SU-DHL-6 (cell line): Measurements from ENCODE around the gene CHST12.

Source experiments
- H2AFZ ChIP-seq: fragments of 200-600 bp; sonication (generic); 2 replicates; pipeline ENCODE4 v1.6.1; 2014; ENCODE audit warnings: low read depth, mild to moderate bottlenecking, moderate library complexity, mixed read lengths, antibody characterized with exemption, low read length; ENCODE audit not compliant: severe bottlenecking
- H3F3A ChIP-seq: fragments of 200-600 bp; shearing (Covaris generic); 2 replicates; pipeline ENCODE4 v1.6.0; 2016; ENCODE audit warnings: antibody characterized with exemption, mild to moderate bottlenecking; ENCODE audit not compliant: insufficient read depth
- H3K27ac ChIP-seq: fragments of 200-600 bp; sonication (generic); 2 replicates; pipeline ENCODE4 v1.5.1; 2016; ENCODE audit warnings: low read depth, mild to moderate bottlenecking, low read length, moderate library complexity, mixed read lengths
- H3K27me3 ChIP-seq: fragments of 200-600 bp; sonication (generic), shearing (Covaris generic); 2 replicates; pipeline ENCODE4 v1.6.0; 2014; ENCODE audit warnings: mild to moderate bottlenecking, low read length
- H3K36me3 ChIP-seq: fragments of 200-600 bp; sonication (generic); 2 replicates; pipeline ENCODE4 v1.6.1; 2014; ENCODE audit warnings: mild to moderate bottlenecking, low read length, mixed read lengths
- H3K4me2 ChIP-seq: fragments of 300-600, 200-600 bp; shearing (Covaris generic), sonication (generic); 2 replicates; pipeline ENCODE4 v1.6.0; 2014; ENCODE audit warnings: low read length, low read depth, mild to moderate bottlenecking; ENCODE audit not compliant: poor library complexity, severe bottlenecking
- H3K4me3 ChIP-seq: fragments of 200-600 bp; sonication (generic); 2 replicates; pipeline ENCODE4 v1.5.1; 2014; ENCODE audit warnings: antibody characterized with exemption, low read length, mild to moderate bottlenecking, mixed read lengths; ENCODE audit not compliant: insufficient read depth, poor library complexity, severe bottlenecking
- H3K79me2 ChIP-seq: fragments of 200-600 bp; sonication (generic); 2 replicates; pipeline ENCODE4 v1.6.1; 2014; ENCODE audit warnings: mild to moderate bottlenecking, low read length, moderate library complexity; ENCODE audit not compliant: insufficient read depth
- H3K9ac ChIP-seq: fragments of 200-600 bp; sonication (generic); 2 replicates; pipeline ENCODE4 v1.7.0; 2014; ENCODE audit warnings: mild to moderate bottlenecking, low read length
- H3K9me2 ChIP-seq: fragments of 200-600 bp; sonication (generic); replicated peaks from 2 replicates; pipeline ENCODE4 v1.6.1; 2014; ENCODE audit warnings: low read length; ENCODE audit not compliant: insufficient read depth
- H3K9me3 ChIP-seq: fragments of 200-600 bp; sonication (generic); 2 replicates; pipeline ENCODE4 v1.6.1; 2014; ENCODE audit warnings: low read length, mixed read lengths; ENCODE audit not compliant: insufficient read depth
- H4K20me1 ChIP-seq: fragments of 200-600 bp; sonication (generic); 2 replicates; pipeline ENCODE4 v1.6.1; 2014; ENCODE audit warnings: low read depth, mild to moderate bottlenecking, antibody characterized with exemption, low read length, moderate library complexity, mixed read lengths
- EZH2phosphoT487 ChIP-seq: fragments of 200-600 bp; sonication (generic), shearing (Covaris generic); conservative IDR thresholded peaks from 2 replicates; pipeline ENCODE4 v1.6.1; 2018; ENCODE audit warnings: mild to moderate bottlenecking, antibody characterized with exemption, low read length, moderate library complexity, mixed read lengths
- TF ChIP-seq, protein P1 (sequence below): fragments of 200-600 bp; sonication (generic); IDR thresholded peaks from one replicate; pipeline ENCODE4 v1.5.1; 2017; ENCODE audit warnings: antibody characterized with exemption, mild to moderate bottlenecking, low read length, moderate library complexity; ENCODE audit not compliant: insufficient read depth, poor library complexity, severe bottlenecking

Gene CHST12

DNA sequence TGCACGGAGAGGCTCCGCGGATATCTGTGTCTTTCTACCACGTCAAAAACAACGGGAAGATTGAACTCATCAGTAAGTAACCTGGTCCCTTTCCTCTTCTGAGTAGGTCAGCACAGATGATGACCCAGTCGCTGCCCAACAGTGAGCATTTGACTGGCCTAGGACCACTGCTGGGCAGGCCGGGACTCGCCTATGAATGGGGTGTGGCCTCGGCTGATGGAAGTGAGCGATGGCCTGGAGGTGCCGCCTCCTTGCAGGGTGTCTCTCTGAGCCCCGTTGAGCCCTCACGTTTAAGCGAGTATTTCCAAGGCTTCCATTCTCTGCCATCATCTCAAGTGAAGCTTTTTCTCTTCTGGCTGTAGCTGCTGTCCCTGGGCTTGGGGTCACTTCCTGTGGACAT lies 30.7 kb upstream of the CHST12 start:
- peaks cover 63% of the 10 kb centered on the region for H3K79me2 ChIP-seq
- no peaks in the 10 kb centered on the region for H3F3A ChIP-seq
- no peaks in the 10 kb centered on the region for H3K9me2 ChIP-seq
- H3K27ac ChIP-seq: no peak overlapping the region
- TF ChIP-seq, protein P1, sequence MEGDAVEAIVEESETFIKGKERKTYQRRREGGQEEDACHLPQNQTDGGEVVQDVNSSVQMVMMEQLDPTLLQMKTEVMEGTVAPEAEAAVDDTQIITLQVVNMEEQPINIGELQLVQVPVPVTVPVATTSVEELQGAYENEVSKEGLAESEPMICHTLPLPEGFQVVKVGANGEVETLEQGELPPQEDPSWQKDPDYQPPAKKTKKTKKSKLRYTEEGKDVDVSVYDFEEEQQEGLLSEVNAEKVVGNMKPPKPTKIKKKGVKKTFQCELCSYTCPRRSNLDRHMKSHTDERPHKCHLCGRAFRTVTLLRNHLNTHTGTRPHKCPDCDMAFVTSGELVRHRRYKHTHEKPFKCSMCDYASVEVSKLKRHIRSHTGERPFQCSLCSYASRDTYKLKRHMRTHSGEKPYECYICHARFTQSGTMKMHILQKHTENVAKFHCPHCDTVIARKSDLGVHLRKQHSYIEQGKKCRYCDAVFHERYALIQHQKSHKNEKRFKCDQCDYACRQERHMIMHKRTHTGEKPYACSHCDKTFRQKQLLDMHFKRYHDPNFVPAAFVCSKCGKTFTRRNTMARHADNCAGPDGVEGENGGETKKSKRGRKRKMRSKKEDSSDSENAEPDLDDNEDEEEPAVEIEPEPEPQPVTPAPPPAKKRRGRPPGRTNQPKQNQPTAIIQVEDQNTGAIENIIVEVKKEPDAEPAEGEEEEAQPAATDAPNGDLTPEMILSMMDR: no peak
- no peak for TF ChIP-seq EZH2phosphoT487
- H3K36me3 ChIP-seq: peaks cover 55% of the 10 kb centered on the region
- no peak overlapping the region for H3K4me3 ChIP-seq
- no peak overlapping the region for H3K9ac ChIP-seq
- no peak overlapping the region for H2AFZ ChIP-seq
- no peak overlapping the region for H3K4me2 ChIP-seq
- no peaks in the 10 kb centered on the region; the same call in 1 of the 2 replicates for H4K20me1 ChIP-seq
- H3K9me3 ChIP-seq: no peaks in the 10 kb centered on the region
- H3K27me3 ChIP-seq: no peaks in the 10 kb centered on the region

DNA sequence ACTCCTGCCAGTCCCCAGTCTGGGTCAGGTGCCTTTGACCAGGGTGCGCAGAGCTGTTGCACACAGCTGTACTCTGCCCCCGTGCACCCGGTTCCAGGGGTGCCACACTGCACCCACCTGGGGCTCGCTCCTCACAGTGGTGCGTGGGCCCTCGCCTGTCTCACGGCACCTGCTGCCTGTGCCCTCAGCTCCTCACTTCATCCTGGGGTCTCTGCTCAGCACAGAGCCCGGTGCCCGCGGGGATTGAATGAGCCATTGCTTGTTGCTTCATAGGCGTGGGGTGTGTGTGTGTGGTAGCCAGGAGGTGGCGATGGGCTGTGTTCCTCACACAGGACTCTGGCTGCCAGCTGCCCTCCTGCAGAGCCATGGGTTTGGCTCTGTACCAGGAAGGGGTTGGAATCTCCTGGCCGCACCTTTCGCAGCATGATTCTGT lies 30.3 kb upstream of the CHST12 start:
- TF ChIP-seq EZH2phosphoT487: no peak
- TF ChIP-seq, protein P1: no peak
- Histone ChIP-seq H3F3A (no peaks in the 10 kb centered on the region), H3K9me3 (no peaks in the 10 kb centered on the region), H3K9ac (no peak overlapping the region), H3K9me2 (no peaks in the 10 kb centered on the region), H3K4me3 (no peak overlapping the region), H3K27me3 (no peaks in the 10 kb centered on the region), H3K4me2 (no peak overlapping the region), H4K20me1 (no peaks in the 10 kb centered on the region; the same call in 1 of the 2 replicates), H3K79me2 (peaks cover 63% of the 10 kb centered on the region), H2AFZ (no peak overlapping the region), H3K27ac (no peak overlapping the region), H3K36me3 (peaks cover 52% of the 10 kb centered on the region)

DNA sequence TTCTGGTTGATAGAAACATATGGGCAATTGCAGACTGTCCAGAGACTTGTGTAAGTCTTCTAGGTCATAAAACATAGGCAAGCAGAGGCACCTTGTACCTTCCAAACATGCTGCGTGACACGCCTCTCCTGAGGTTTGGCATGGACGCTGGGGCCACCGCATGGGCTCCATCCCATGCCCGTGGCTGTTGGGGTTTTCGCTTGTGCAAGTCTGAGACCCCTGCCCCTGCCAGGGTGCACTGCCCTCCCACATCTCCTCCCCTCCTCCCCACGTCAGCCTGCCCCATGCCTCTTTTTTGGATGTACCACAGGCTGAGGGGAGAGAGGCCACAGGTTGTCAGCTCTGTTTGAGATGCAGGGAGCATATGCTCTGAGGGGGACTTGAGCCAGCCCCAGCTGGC lies 29.8 kb upstream of the CHST12 start:
- Histone ChIP-seq H3K36me3 (peaks cover 47% of the 10 kb centered on the region), H3K9ac (no peak overlapping the region), H3K79me2 (peaks cover 63% of the 10 kb centered on the region), H2AFZ (no peak overlapping the region), H3K27me3 (no peaks in the 10 kb centered on the region), H3K9me3 (no peaks in the 10 kb centered on the region), H3K4me2 (no peak overlapping the region), H3K9me2 (no peaks in the 10 kb centered on the region), H4K20me1 (no peaks in the 10 kb centered on the region; the same call in 1 of the 2 replicates), H3F3A (no peaks in the 10 kb centered on the region), H3K4me3 (no peak overlapping the region), H3K27ac (no peak overlapping the region)
- TF ChIP-seq, protein P1: no peak
- no peak for TF ChIP-seq EZH2phosphoT487
